GM19025 (cell line): ENCODE results near the gene DCTN5.
A peak's percentile ranks its signal among the peaks of the same experiment; 100 is the strongest.
"Not testable (repeated sequence)": the region's sequence is repeated elsewhere in the genome, so short reads cannot be mapped to it uniquely, and the experiment has no call there.

Experiments used
- ATAC-seq: cut with Tn5 transposase; IDR thresholded peaks from one replicate; pipeline ENCODE4 v1.9.1; 2021; ENCODE audit warnings: mild to moderate bottlenecking, low read depth, moderate library complexity; ENCODE audit not compliant: unreplicated experiment

Gene DCTN5

GRCh38 chr16:23640931-23641765 lies at the start of gene DCTN5, which contains the start of gene PALB2:
Gene DCTN5 (plus strand): TSS chr16:23641466. CDS start chr16:23641543, 77 bp downstream.
Gene PALB2 (minus strand): TSS chr16:23641310. CDS start chr16:23641157, 153 bp downstream.
- peak; percentile 98 for ATAC-seq

DNA sequence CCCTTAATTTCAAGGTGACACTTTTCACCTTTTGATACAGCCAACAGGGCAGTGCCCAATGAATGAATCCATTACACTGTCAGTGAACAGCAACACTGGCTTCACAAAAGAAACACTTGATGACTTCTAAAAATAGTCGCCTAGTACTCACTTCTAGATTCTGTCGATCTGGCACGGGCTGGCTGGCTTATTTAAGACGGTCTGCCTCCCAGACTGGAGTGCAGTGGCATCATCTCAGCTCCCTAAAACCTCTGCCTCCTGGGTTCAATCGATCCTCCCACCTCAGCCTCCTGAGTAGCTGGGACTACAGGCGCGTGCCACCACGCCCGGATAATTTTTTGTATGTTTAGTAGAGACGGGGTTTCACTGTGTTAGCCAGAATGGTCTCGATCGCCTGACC lies 47.1 kb upstream of the DCTN5 start:
- ATAC-seq: no peak

DNA sequence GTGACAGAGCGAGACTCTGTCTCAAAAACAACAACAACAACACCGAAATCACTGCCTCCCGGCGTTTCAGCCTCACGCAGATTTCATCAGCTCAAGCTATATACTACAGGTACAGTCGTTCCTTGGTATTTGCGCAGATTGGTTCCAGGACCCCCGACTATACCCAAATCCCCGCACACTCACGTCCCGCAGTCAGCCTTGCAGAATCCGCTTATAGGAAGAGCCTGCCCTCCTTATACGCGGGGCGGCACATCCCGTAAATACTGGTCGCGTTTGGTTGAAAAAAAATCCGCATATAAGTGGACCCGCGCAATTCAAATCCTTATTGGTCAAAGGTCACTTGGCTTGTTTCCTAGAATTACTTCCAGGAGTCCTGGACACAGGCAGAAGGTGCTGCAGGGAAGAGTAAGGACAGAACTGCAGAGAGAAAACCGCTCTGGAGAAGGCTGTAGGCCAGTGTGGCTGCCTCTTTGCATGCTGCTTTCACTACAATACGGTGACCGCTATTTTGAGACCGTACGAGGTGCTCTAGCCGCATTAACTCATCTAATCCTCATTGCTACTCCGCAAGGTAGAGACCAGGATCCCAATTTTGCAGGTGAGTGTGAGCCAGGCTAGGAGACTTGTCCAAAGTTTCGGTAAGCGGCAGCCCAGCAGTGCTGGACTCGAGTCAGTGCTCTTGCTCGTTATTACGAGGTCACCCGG lies 45.9 kb upstream of the DCTN5 start:
- no peak for ATAC-seq

DNA sequence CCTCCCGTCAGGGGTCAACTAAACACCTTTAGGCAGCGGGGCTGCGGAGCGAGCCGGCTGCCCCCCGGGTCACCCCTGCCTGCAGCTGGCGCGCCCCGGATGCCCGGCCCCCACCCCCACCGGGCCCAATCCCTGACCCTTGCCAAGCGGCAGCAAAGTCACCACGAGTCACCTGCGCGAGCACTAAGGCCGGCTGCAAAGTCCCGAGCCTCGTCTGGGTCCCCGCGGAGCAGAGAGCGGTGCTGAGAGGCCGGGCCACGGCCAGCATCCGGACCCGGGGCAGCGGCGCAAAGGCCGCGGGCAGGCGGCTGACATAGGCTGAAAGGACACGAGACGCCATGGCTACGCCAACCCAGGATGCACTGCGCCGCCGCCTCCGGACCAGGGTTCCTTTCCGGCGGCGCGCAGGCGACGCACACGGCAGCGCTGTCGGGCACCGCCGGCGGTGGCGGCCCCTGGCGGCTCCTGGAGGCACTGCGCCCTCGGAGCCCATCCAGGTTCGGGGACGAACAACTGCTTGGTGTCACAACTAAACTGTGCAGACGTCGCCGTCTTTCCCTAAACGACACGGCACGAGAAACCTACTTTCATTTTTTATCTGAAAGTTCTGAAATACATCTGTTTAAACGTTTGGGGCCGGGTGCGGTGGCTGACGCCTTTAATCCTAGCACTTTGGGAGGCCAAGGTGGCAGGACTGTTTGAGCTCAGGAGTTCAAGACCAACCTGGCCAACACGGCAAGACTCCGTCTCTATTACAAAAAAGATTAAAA lies 45.1 kb upstream of the DCTN5 start, which contains the start of gene NDUFAB1:
TSS of gene NDUFAB1 (minus strand) at position 366 of the 770 bp plus-strand sequence. CDS start at position 340, 26 bp downstream.
- ATAC-seq: peak; percentile 97

GRCh38 chr16:23597003-23597756 lies 44.1 kb upstream of the DCTN5 start:
- ATAC-seq: no peak

- ATAC-seq: no peak
These were observed 33.5 kb upstream of the DCTN5 start for GRCh38 chr16:23607726-23608125.

DNA sequence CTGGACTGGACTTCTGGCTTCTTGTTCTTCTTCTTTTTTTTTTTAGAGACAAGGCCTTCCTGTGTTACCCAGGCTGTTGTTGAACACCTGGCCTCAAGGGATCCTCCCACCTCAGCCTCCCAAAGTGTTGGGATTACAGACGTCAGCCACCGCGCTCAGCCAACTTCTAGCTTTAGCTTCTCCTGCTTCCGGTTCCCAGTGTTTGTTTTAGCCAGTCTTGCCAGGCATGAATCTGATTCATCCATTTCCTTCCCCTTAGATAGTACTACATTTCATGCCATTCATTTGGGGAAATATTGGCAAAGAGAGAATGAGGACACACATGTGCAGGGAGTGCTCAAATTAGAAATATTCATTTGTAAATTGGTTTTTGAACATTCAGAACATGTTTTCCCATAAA lies 33.1 kb upstream of the DCTN5 start:
- ATAC-seq: no peak

DNA sequence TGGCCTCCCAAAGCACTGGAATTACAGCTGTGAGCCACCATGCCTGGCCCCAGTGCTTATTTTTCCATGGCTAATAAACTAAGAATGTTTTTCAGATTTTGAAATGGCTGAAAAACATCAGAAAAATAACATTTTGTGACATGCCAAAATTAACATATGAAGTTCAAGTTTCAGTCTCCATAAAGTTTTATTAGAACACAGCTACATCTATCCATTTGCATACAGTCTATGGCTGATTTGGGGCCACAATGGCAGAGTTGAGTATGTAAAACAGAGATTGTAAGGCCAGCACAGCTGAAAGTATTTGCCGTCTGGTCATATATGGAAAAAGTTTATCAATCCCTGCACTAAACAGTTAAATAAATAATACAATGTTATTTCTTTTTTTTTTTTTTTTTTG lies 31.3 kb upstream of the DCTN5 start:
- ATAC-seq: no peak

GRCh38 chr16:23610905-23611304 lies 30.4 kb upstream of the DCTN5 start:
- ATAC-seq: not testable (repeated sequence)

GRCh38 chr16:23611936-23612335 lies 29.3 kb upstream of the DCTN5 start:
- ATAC-seq: no peak

DNA sequence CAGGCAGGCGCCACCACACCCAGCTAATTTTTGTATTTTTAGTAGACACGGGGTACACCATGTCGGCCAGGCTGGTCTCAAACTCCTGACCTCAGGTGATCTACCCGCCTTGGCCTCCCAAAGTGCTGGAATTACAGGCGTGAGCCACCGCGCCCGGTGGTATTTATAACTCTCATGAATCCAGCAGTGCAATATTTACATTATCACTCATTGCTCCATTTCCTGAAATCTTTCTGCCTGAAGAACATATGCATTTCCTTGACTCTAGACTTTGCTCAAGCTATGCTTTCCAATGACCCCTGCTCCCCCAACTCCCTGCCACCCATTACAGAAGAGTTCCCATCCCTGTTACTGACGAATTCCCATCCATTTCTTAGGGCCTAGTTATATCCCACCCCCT lies 25.5 kb upstream of the DCTN5 start:
- no peak for ATAC-seq

- no peak for ATAC-seq
These were observed 17.2 kb upstream of the DCTN5 start for GRCh38 chr16:23624092-23624491.

DNA sequence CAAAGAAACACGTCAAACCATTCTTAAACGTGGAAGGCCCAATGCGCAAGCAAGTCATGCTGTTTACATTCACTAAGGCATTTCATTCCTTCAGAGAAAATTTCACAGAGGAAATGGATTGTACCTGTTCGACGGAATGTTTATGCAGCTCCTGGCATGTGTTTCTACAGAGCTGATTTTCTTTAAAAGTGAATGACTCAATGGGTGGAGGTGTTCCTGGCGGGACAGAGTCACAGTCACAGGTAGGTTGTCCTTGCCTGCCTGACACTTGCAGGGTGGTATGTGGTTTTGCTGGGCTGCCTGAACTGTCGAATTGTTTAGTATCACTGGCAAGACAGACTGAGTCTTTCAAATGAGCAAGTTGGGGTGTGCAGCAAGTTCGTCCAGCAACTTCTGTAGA lies 11.8 kb upstream of the DCTN5 start:
- ATAC-seq: no peak

GRCh38 chr16:23631874-23632273 lies 9.4 kb upstream of the DCTN5 start:
- not testable (repeated sequence) for ATAC-seq

DNA sequence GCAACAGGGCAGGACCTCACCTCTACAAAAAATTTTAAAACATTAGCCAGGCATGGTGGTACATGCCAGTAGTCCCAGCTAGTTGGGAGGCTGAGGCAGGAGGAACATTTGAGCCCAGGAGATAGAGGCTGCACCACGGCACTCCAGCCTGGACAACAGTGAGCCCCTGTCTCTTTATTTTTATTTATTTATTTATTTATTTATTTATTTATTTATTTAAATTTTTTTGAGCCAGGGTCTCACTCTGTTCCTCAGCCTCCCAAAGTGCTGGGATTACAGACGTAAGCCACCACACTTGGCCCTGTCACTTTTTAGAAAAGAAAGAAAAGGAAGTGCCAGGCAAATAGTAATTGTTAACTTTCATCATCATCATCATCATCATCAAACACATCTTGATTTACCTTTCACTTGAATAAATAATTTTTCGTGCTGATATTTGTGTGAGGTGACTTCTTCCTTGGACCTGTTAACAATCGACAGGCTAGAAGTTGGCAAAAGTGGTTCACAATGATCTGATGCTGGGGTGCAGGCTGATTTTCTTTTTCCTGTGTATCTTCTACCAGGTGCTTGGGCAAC lies 6.7 kb upstream of the DCTN5 start:
- no peak for ATAC-seq

- ATAC-seq: no peak
These were observed 5.3 kb upstream of the DCTN5 start for GRCh38 chr16:23635958-23636357.

DNA sequence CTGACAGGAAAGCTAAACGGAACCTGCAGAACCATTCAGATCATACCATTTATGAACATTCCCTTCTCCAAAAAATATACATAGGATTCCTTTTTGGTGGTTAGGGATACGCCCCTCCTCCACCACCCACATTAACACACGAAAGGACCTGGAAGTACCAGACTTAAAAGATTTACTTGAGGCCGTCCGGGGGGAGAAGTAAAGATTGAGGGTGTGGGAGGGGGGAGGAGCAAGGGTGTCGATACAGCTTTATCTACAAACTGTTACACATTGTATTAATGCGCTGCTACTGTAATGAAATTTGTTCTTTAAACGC lies 693 bp upstream of the DCTN5 start:
- ATAC-seq: no peak

DNA sequence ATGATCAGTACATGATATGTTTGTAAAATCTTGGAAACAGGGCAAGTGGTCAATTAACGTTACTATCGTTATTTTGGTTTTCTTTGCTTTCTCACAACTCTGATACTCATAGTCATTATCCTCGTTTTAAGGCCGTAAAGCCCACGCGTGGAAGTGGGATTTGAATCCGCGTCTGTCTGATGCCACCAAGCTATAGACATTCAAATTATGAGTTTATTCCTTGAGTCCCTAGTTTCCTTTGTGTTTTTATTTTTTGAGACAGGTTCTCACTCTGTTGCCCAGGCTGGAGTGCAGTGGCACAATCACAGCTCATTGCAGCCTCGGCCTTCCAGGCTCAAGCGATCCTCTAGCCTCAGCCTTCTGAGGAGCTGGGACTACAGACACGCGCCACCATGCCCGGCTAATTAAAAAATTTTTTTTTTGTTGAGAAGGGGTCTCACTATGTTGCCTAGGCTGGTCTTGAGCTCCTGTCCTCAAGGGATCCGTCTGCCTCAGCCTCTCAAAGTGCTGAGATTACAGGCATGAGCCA lies 1.0 kb downstream of the DCTN5 start:
- no peak for ATAC-seq

GRCh38 chr16:23650674-23651416 lies 9.6 kb downstream of the DCTN5 start:
- ATAC-seq: no peak
